ENCODE data around the gene PLAGL1. TPM values are rescaled to one million over a fixed set of nuclear protein-coding genes. Genes with fewer than 3 reads are reported as not detected.

PLAGL1 gene
- polyA plus RNA-seq, 3 donors, result 11.6 to 60.7 (median 16.7) TPM

- H4K20me1 ChIP-seq (ENCODE audit: insufficient read depth, low read length), result no peaks in the 10 kb centered on the region
- no peak overlapping the region for H3K4me3 ChIP-seq (replicated peaks in 1 of 3; ENCODE audit: low read depth in 2 of 3, low read length in 3 of 3)
- H3K27me3 Mint-ChIP-seq (ENCODE audit: low read depth in 3 of 3), result no peaks in the 10 kb centered on the region
- no peaks in the 10 kb centered on the region for H3K27me3 ChIP-seq (ENCODE audit: control insufficient read depth in 2 of 2, insufficient read depth in 2 of 2, low read length in 2 of 2)
- no peak for DNase-seq
- H3K4me1 Mint-ChIP-seq, result peaks cover 2% of the 10 kb centered on the region
- H3K36me3 Mint-ChIP-seq, result peaks cover 11 to 12% of the 10 kb centered on the region in 2 donors
- peaks cover 3% of the 10 kb centered on the region for H3K79me2 ChIP-seq (ENCODE audit: insufficient read depth, low read length)
- no peak overlapping the region for H3K27ac Mint-ChIP-seq
- intact Hi-C loops (cut with micrococcal nuclease), result no loop called here
- H3K4me2 ChIP-seq (replicated peaks; ENCODE audit: extremely low read depth, low read length, poor library complexity, severe bottlenecking), result no peak overlapping the region
- H3K9me3 Mint-ChIP-seq, result peaks cover 0 to 13% (median 9%) of the 10 kb centered on the region in 7 donors
- no peak overlapping the region for H3K4me3 Mint-ChIP-seq
- H3K27ac ChIP-seq (ENCODE audit: low read depth in 1 of 2, low read length in 2 of 2), result no peak overlapping the region
- TF ChIP-seq CTCF (IDR thresholded peaks at IDR 0.05), result no peak
- no peak overlapping the region for H2AFZ ChIP-seq (ENCODE audit: insufficient read depth, low read depth, low read length, poor library complexity, severe bottlenecking)
- no peaks in the 10 kb centered on the region for H3K4me1 ChIP-seq (ENCODE audit: control insufficient read depth in 1 of 2, insufficient read depth in 2 of 2, low read length in 2 of 2)
- no peaks in the 10 kb centered on the region for H3K36me3 ChIP-seq (replicated peaks in 1 of 2; ENCODE audit: control insufficient read depth in 1 of 2, insufficient read depth in 2 of 2, low read length in 2 of 2)
- H3K9me3 ChIP-seq (replicated peaks in 1 of 2; ENCODE audit: control insufficient read depth in 1 of 2, insufficient read depth in 1 of 2, low read length in 2 of 2), result no peaks in the 10 kb centered on the region
- no peak overlapping the region for H3K9ac ChIP-seq (ENCODE audit: insufficient read depth, low read length, poor library complexity, severe bottlenecking)
Measured at GRCh38 chr6:144027932-144028587, 20.0 kb upstream of the PLAGL1 start.

GRCh38 chr6:144023216-144023615 lies 15.2 kb upstream of the PLAGL1 start:
- Mint-ChIP-seq H3K27ac (no peak overlapping the region), H3K4me1 (peaks cover 13% of the 10 kb centered on the region), H3K27me3 (ENCODE audit: low read depth in 3 of 3) (peaks cover 0 to 2% (median 0%) of the 10 kb centered on the region in 3 donors), H3K9me3 (peaks cover 0 to 4% (median 0%) of the 10 kb centered on the region in 7 donors), H3K4me3 (no peak overlapping the region), H3K36me3 (peaks cover 0 to 11% of the 10 kb centered on the region in 2 donors)
- H3K9ac ChIP-seq (ENCODE audit: insufficient read depth, low read length, poor library complexity, severe bottlenecking), result no peak overlapping the region
- no CpG with 5 or more reads among the region's 4 CpGs for WGBS (ENCODE audit: insufficient coverage)
- H3K4me1 ChIP-seq (ENCODE audit: control insufficient read depth in 1 of 2, insufficient read depth in 2 of 2, low read length in 2 of 2), result peaks cover 11 to 14% of the 10 kb centered on the region in 2 donors
- no peaks in the 10 kb centered on the region for H3K79me2 ChIP-seq (ENCODE audit: insufficient read depth, low read length)
- H3K9me3 ChIP-seq (replicated peaks in 1 of 2; ENCODE audit: control insufficient read depth in 1 of 2, insufficient read depth in 1 of 2, low read length in 2 of 2), result no peaks in the 10 kb centered on the region
- H3K27ac ChIP-seq (ENCODE audit: low read depth in 1 of 2, low read length in 2 of 2), result no peak overlapping the region
- no peak overlapping the region for H2AFZ ChIP-seq (ENCODE audit: insufficient read depth, low read depth, low read length, poor library complexity, severe bottlenecking)
- no peak overlapping the region for H3K4me2 ChIP-seq (replicated peaks; ENCODE audit: extremely low read depth, low read length, poor library complexity, severe bottlenecking)
- no peaks in the 10 kb centered on the region for H4K20me1 ChIP-seq (ENCODE audit: insufficient read depth, low read length)
- TF ChIP-seq CTCF (IDR thresholded peaks at IDR 0.05), result no peak
- intact Hi-C loops (cut with micrococcal nuclease), result no loop called here
- no peaks in the 10 kb centered on the region for H3K27me3 ChIP-seq (ENCODE audit: control insufficient read depth in 2 of 2, insufficient read depth in 2 of 2, low read length in 2 of 2)
- H3K36me3 ChIP-seq (replicated peaks in 1 of 2; ENCODE audit: control insufficient read depth in 1 of 2, insufficient read depth in 2 of 2, low read length in 2 of 2), result no peaks in the 10 kb centered on the region
- no peak overlapping the region for H3K4me3 ChIP-seq (replicated peaks in 1 of 3; ENCODE audit: low read depth in 2 of 3, low read length in 3 of 3)
- DNase-seq, result no peak

Measured in CD14-positive monocyte (primary cell).